GM12891 (cell line): Measurements from ENCODE around the gene SLC35A3.

Source experiments
- PAX5 ChIP-seq: IDR thresholded peaks from 2 replicates; pipeline ENCODE4 v1.6.1; 2011; ENCODE audit warnings: low read length, moderate library complexity, mild to moderate bottlenecking; ENCODE audit not compliant: insufficient read depth, severe bottlenecking
- POLR2A ChIP-seq: IDR thresholded peaks from 2 replicates; pipeline ENCODE4 v1.6.1; 2011; ENCODE audit warnings: low read depth, low read length, control low read depth
- POLR2AphosphoS5 ChIP-seq: IDR thresholded peaks from 2 replicates; pipeline ENCODE4 v1.6.1; 2011; ENCODE audit warnings: low read depth, low read length, control low read depth

DNA sequence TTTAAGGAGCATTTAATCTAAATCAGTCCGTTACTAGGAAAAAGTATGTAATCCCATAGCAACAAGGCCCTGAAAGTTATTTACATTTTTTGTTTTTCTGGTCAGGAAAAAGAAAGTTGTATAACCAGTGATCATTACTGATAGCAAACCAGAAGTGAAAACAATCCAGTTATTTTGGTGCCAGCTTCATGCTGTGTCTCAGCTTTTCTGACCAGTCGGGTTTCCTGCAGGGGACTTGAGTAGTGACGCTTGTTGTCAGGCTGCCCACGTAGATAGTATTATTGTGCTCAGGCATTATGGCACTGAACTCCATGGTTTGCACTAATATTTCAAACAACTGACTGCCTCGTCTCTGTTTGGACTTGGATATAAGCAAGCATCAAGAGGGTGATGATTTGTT, 107.7 kb downstream of the SLC35A3 start:
- TF ChIP-seq POLR2AphosphoS5 (0 out of 2 replicates have a peak, but pooled peaks have one; percentile 21), POLR2A (no peak), PAX5 (no peak)
